Body of pancreas (tissue), 4 donors: ENCODE results near the gene MAB21L4. TPM values are rescaled to one million over a fixed set of nuclear protein-coding genes. Genes with fewer than 3 reads are reported as not detected.
A peak's percentile ranks its signal among the peaks of the same experiment; 100 is the strongest.

Experiments used
- ATAC-seq: fragments of 150-250 bp; one replicate; pipeline ENCODE4 v1.9.1; 2016
- DNase-seq, 4 donors: peaks; one replicate each; pipeline ENCODE4 v3.0.0-alpha.2; 2019
- H3K27ac ChIP-seq, 4 donors: fragments of 200-600 bp; sonication (generic); 1 replicate in 3 of 4; 2 replicates in 1 of 4; pipeline versions ENCODE4 v1.5.1 to v1.6.1; 2016 to 2019; ENCODE audit warnings: mild to moderate bottlenecking in 1 of 4, mixed read lengths in 1 of 4, moderate library complexity in 1 of 4
- H3K27me3 ChIP-seq, 2 donors: fragments of 200-600 bp; sonication (generic); one replicate each; pipeline ENCODE4 v1.6.0; 2016; ENCODE audit warnings: mild to moderate bottlenecking in 1 of 2
- H3K36me3 ChIP-seq, 2 donors: fragments of 200-600 bp; sonication (generic); replicated peaks in 1 of 2; 2 replicates each; pipeline ENCODE4 v1.5.1; 2016; ENCODE audit warnings: low read depth in 2 of 2; ENCODE audit not compliant: insufficient read depth in 1 of 2
- H3K4me1 ChIP-seq: fragments of 200-600 bp; sonication (generic); one replicate; pipeline ENCODE4 v1.6.0; 2016
- H3K4me3 ChIP-seq, 2 donors: fragments of 200-600 bp; sonication (generic); 1 replicate in 1 of 2; 2 replicates in 1 of 2; pipeline ENCODE4 v1.5.1; 2016 to 2019
- H3K9me3 ChIP-seq, 3 donors: fragments of 200-600 bp; sonication (generic); 1 replicate in 2 of 3; 2 replicates in 1 of 3; pipeline ENCODE4 v1.5.1; 2016
- POLR2A ChIP-seq, 3 donors: fragments of 450-650 bp; IDR thresholded peaks; one replicate each; pipeline ENCODE4 v1.6.1; 2016; ENCODE audit warnings: antibody characterized with exemption in 3 of 3, mild to moderate bottlenecking in 2 of 3
- WGBS, 2 donors: methylation state at CpG; one replicate each; pipeline ENCODE4 v1.1.5; 2017; 5-methylcytosine and 5-hydroxymethylcytosine counted together
- intact Hi-C: fragments of 100-400 bp; cut with DNase I; formaldehyde crosslinking; loops from one replicate; pipeline ENCODE4 v1.15.1; 2023
- total RNA-seq, 2 donors: library from RNA; depleted of rRNA; stranded (reverse); fragments of >200 nt; gene quantifications; one replicate each; pipeline ENCODE4 v1.1.0, GENCODE V29; 2016
- TF ChIP-seq, protein P1 (sequence below), 7 experiments: fragments of 450-650 bp in 4 of 7; fragments of 200-600 bp in 3 of 7; sonication (generic) in 3 of 7; IDR thresholded peaks; one replicate each; pipeline ENCODE4 v1.5.1; 2016 to 2019; ENCODE audit warnings: antibody characterized with exemption in 7 of 7

The MAB21L4 gene
- total RNA-seq, 2 donors from 2014 or later, result 0.26 TPM; not detected in 1

DNA sequence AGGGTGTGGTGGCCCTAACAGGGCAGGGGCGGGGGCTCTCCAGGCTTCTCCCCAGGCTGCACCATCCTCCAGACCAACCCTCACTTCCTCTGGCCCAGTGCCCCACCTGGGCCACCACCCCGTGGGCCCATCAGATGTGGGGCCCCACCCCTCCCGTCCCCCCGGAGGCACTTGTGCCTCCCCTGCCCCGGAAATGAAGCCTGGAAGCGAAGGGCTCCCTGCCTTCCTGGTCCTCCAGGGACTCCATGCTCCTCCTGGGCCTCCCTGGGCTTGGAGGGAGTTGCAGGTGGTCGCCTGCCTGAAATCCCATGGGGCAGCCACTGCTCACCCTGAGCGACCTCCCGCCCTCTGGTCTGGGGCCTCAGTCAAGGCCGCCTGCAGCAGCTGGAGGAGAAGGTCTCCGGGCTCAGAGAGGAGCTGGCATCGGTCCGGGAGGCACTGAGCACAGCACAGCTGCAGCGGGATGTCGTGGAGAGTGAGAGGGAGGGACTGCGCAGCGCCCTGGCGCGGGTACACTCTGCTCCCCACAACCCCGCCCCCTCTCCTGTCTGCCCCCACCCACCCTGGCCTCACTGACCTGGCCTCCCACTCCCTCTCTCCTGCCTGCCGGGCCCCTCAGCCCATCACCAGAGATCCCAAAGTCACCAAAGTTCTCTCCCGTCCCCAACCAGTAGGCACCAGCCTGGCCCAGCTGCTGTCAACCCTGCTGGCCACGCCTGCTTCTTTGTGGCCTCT, 38.2 kb upstream of the MAB21L4 start:
- no peak for TF ChIP-seq POLR2A (IDR thresholded peaks at IDR 0.05)
- TF ChIP-seq, protein P1, sequence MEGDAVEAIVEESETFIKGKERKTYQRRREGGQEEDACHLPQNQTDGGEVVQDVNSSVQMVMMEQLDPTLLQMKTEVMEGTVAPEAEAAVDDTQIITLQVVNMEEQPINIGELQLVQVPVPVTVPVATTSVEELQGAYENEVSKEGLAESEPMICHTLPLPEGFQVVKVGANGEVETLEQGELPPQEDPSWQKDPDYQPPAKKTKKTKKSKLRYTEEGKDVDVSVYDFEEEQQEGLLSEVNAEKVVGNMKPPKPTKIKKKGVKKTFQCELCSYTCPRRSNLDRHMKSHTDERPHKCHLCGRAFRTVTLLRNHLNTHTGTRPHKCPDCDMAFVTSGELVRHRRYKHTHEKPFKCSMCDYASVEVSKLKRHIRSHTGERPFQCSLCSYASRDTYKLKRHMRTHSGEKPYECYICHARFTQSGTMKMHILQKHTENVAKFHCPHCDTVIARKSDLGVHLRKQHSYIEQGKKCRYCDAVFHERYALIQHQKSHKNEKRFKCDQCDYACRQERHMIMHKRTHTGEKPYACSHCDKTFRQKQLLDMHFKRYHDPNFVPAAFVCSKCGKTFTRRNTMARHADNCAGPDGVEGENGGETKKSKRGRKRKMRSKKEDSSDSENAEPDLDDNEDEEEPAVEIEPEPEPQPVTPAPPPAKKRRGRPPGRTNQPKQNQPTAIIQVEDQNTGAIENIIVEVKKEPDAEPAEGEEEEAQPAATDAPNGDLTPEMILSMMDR (IDR thresholded peaks at IDR 0.05), result no peak
- Histone ChIP-seq H3K36me3 (no peaks in the 10 kb centered on the region), H3K4me3 (no peak overlapping the region), H3K27me3 (no peaks in the 10 kb centered on the region), H3K4me1 (no peaks in the 10 kb centered on the region), H3K27ac (no peak overlapping the region), H3K9me3 (peaks cover 0 to 4% (median 0%) of the 10 kb centered on the region in 3 donors)
- 78% methylated on average over 19 of the region's 23 CpGs; no CpG with 5 or more reads in 1 of the 2 donors for WGBS, 2 donors
- ATAC-seq (no peak), DNase-seq (peak in 2 of 4 donors; percentile 4 to 10)
- intact Hi-C loops, result no loop called here

DNA sequence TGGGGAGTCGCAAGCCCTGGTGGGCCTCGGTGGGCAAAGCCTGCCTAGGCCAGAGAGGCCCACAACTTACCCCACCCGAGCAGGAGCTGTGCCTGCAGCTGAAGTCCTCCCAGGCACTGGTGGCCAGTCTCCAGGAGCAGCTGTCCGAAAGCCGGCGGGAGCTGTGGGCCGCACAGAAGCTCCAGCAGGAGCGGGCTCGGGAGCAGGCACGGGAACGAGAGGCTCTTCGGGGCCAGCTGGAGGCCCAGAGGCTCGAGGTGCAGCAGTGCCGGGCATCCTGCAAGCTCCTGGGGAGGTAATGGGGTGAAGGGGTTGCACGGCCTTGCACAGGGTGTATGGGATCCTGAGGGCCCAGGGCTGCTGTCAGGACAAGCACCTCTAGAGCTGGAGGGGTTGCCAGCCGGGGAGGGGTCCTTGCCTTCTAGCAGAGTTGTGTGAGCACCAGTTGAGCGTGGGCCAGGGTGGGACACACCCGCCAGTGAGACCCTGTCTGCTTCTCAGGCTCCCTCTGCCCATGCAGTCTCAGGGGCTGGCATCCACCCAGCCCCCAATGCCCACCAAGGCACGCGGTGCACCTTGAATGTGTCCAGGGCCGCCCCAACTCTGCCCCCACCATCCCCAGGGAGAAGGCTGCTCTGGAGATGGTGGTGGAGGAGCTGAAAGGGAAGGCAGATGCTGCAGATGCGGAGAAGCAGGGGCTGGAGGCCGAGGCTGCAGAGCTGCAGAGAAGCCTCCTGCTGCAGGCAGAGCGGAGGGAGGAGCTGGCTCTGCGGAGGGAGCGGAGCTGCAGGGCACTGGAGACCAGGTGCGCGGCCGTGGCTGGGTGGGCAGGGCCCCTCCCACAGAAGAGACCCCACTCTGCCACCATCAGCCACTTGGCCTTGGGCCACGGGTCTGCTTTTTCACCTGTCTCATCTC, 37.4 kb upstream of the MAB21L4 start:
- Histone ChIP-seq H3K36me3 (no peaks in the 10 kb centered on the region), H3K27me3 (no peaks in the 10 kb centered on the region), H3K27ac (no peak overlapping the region), H3K4me3 (no peak overlapping the region), H3K4me1 (no peaks in the 10 kb centered on the region), H3K9me3 (peaks cover 0 to 3% (median 0%) of the 10 kb centered on the region in 3 donors)
- no peak for ATAC-seq
- TF ChIP-seq, protein P1 (IDR thresholded peaks at IDR 0.05), result no peak
- TF ChIP-seq POLR2A (IDR thresholded peaks at IDR 0.05), result no peak
- peak in 2 of 4 donors; percentile 4 to 9 for DNase-seq
- intact Hi-C loops, result no loop called here
- WGBS, 2 donors, result 80 to 83% methylated on average over 8 to 27 of the region's 30 CpGs

DNA sequence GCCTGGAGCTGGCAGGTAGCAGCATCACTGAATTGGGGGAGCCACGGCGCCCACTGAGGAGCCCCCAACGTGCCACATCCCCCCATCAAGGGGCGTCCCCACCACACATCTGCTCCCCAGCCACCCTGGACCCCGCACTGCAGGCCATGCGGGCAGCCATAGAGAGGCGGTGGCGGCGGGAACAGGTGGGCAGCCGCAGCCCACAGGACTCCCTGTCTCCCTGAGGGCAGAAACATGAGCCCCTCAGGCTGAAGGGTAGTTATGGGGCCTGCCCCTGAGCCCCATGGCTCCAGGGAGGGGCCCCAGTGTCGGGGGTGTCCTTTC, 36.7 kb upstream of the MAB21L4 start:
- 60 to 76% methylated on average over 2 to 11 of the region's 11 CpGs for WGBS, 2 donors

DNA sequence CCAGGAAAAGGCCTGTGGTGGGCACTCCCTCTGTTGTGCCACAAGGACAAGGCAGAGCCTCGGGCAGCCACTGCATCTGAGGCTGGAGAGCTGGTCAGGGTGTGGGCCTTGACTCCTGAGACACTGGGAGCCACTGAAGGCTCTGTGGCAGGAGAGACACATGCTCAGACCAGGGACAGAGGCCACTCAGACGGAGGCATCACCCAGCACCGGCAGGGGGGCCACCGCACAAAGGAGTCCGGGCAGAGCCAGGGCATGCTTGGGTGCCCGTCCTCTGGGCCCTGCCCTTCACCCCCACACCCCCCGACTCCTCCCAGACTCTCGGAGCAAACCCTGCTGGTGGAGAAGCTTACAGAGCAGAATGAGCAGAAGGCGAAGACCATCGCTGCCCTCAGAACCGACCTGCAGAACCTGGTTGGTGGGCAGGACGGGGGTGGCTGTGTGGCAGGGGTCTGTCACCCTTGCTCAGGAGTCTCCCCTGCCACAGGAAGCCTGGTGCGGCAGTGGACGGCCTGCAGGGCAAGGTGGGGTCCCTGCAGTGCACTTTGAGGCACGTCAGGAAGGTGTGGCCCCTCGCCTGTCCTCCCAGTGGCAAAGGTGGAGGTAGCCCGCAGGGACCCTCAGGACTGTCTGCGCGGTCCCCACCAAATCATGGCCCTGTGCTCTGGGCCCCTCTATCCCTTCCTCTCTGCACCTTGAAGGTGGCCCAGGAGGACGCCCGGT, 36.2 kb upstream of the MAB21L4 start:
- Histone ChIP-seq H3K36me3 (no peaks in the 10 kb centered on the region), H3K4me1 (peaks cover under 1% of the 10 kb centered on the region), H3K27me3 (no peaks in the 10 kb centered on the region), H3K27ac (no peak overlapping the region), H3K4me3 (no peak overlapping the region), H3K9me3 (no peaks in the 10 kb centered on the region)
- WGBS, 2 donors, result 82 to 84% methylated on average over 4 to 18 of the region's 21 CpGs
- intact Hi-C loops, result no loop called here
- DNase-seq (peak in 2 of 4 donors; percentile 1 to 8), ATAC-seq (no peak)
- TF ChIP-seq, protein P1 (IDR thresholded peaks at IDR 0.05), result no peak
- TF ChIP-seq POLR2A (IDR thresholded peaks at IDR 0.05), result no peak

More for the DNA sequence above, 36.7 kb upstream of the MAB21L4 start:
- no peak overlapping the region for H3K4me3 ChIP-seq
- no peak for DNase-seq
- H3K27me3 ChIP-seq, result no peaks in the 10 kb centered on the region
- TF ChIP-seq, protein P1 (IDR thresholded peaks at IDR 0.05), result no peak
- H3K36me3 ChIP-seq, result no peaks in the 10 kb centered on the region
- no peaks in the 10 kb centered on the region for H3K9me3 ChIP-seq
- no peaks in the 10 kb centered on the region for H3K4me1 ChIP-seq
- H3K27ac ChIP-seq, result no peak overlapping the region
- intact Hi-C loops, result no loop called here
- ATAC-seq, result no peak
